ENCODE measurements around the gene TNFRSF12A.

Gene TNFRSF12A

DNA sequence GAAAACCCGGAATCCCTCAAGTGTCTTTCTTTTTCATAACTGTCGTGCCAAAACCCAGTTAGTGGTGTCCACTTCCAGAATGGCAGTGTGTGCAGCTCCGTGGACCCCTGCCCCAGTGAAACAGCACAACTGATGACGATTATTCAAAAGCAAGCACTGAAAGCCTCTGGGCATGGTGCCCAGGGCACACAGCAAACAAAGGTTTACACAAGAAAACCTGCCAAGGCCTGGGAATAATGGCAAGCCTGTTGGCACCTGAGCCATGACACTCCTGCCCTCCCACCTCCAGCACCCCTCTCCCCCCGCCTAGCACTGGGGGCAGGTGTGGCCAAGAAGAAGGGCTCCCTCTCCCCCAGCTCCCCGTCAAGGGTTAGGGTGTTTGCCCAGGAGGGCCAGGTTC lies 42.7 kb upstream of the TNFRSF12A start:
- H3K9me3 ChIP-seq (ENCODE audit: control insufficient read depth, low read length): no peaks in the 10 kb centered on the region
- no peak overlapping the region for H3K4me3 ChIP-seq (ENCODE audit: low read length)
- peaks cover 6% of the 10 kb centered on the region for H3K4me1 ChIP-seq (ENCODE audit: control insufficient read depth, insufficient read depth, low read length)
- H3K27me3 ChIP-seq (replicated peaks; ENCODE audit: control insufficient read depth, insufficient read depth, low read length): no peaks in the 10 kb centered on the region
- no peak for DNase-seq (ENCODE audit: low read depth)
- H3K36me3 ChIP-seq (ENCODE audit: control insufficient read depth, insufficient read depth, low read length, severe bottlenecking): no peaks in the 10 kb centered on the region
- H3K9ac ChIP-seq (ENCODE audit: low read length): no peak overlapping the region

- Histone ChIP-seq H3K27me3 (replicated peaks; ENCODE audit: control insufficient read depth, insufficient read depth, low read length) (no peaks in the 10 kb centered on the region), H3K36me3 (ENCODE audit: control insufficient read depth, insufficient read depth, low read length, severe bottlenecking) (no peaks in the 10 kb centered on the region), H3K4me3 (ENCODE audit: low read length) (peak overlapping the region; percentile 90), H3K9ac (ENCODE audit: low read length) (peak overlapping the region; percentile 97), H3K4me1 (ENCODE audit: control insufficient read depth, insufficient read depth, low read length) (peaks cover 6% of the 10 kb centered on the region), H3K9me3 (ENCODE audit: control insufficient read depth, low read length) (no peaks in the 10 kb centered on the region)
- peak; percentile 11 for DNase-seq (ENCODE audit: low read depth)
Measured at GRCh38 chr16:2979669-2980226, 40.4 kb upstream of the TNFRSF12A start.

DNA sequence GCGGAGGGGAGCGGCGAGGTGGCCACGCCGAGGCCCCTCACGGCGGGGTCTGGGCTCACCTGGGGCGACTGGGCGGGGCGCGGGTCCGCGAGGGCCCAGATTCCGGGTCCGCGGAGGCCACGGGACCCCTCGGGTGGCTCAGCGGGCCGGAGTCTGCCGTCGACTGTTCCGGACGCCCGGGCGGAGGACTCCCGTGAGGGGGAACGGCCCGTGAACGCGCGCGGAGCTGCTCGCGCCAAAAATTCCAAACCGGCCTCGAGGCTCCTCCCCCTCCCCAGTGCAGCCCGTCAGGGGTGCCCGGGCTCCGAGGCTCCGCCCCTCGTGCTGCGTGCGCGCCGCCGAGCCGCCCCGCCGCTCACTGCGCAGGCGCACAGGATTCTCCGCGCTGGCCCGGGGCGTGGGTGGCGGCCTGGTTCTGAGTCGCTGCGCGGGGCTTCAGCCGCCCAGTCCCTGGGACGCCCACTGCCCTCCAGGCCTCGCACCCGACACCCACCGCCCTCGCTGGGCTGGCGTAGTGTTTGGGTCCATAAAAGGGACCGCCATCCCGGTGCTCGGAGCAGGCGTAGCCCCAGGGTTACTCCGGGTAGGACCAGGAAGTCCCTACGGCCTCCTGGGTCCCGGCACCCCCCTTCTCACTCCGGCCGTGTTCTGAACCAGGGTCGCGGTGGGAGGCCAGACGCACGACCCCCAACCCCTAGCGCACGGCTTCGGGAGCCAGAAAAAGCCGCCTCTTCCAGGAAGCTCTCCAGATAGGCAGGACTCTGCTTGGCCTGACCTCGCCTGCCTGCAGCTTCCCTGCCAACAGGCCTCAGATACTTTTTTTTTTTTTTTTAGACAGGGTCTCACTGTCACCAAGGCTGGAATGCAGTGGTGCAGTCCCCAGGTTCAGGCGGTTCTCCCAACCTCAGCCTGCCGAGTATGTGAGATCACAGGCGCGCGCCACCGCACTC lies 39.7 kb upstream of the TNFRSF12A start, which contains the start of gene PKMYT1:
PKMYT1 (minus strand) TSS at position 220 of the 950 bp plus-strand sequence. CDS start 789 bp downstream, outside the sequence.
- H3K9ac ChIP-seq (ENCODE audit: low read length): peak within 1 kb of the TSS; percentile 97
- DNase-seq (ENCODE audit: low read depth): peak; percentile 97

GRCh38 chr16:2981177-2981898 lies 38.8 kb upstream of the TNFRSF12A start:
- H3K36me3 ChIP-seq (ENCODE audit: control insufficient read depth, insufficient read depth, low read length, severe bottlenecking): no peaks in the 10 kb centered on the region
- peak overlapping the region; percentile 90 for H3K4me3 ChIP-seq (ENCODE audit: low read length)
- no peaks in the 10 kb centered on the region for H3K27me3 ChIP-seq (replicated peaks; ENCODE audit: control insufficient read depth, insufficient read depth, low read length)
- no peaks in the 10 kb centered on the region for H3K9me3 ChIP-seq (ENCODE audit: control insufficient read depth, low read length)
- H3K9ac ChIP-seq (ENCODE audit: low read length): peak overlapping the region; percentile 97
- peaks cover 6% of the 10 kb centered on the region for H3K4me1 ChIP-seq (ENCODE audit: control insufficient read depth, insufficient read depth, low read length)
- DNase-seq (ENCODE audit: low read depth): no peak

More for the DNA sequence above, 39.7 kb upstream of the TNFRSF12A start, which contains the start of gene PKMYT1:
- peaks cover 6% of the 10 kb centered on the region for H3K4me1 ChIP-seq (ENCODE audit: control insufficient read depth, insufficient read depth, low read length)
- peak within 1 kb of the TSS; percentile 90 for H3K4me3 ChIP-seq (ENCODE audit: low read length)
- H3K27me3 ChIP-seq (replicated peaks; ENCODE audit: control insufficient read depth, insufficient read depth, low read length): no peaks in the 10 kb centered on the region
- H3K9me3 ChIP-seq (ENCODE audit: control insufficient read depth, low read length): no peaks in the 10 kb centered on the region
- H3K36me3 ChIP-seq (ENCODE audit: control insufficient read depth, insufficient read depth, low read length, severe bottlenecking): no peaks in the 10 kb centered on the region

DNA sequence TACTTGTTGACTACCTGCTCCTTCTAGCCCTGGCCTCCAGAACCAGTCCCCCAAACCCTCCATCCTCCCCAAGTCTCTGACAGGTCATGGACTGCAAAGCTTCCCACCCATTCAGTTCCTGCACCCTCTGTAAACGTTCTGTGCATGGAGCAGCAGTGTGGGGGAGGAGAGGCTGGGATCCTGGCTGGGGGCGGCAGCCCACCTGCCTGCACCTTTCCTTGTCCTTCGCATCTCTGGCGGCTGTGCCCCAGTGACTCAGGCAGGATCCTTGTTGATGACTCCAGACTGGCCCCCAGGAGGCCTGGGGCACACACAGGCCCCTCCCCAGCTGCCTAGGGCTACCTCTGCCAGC lies 38.3 kb upstream of the TNFRSF12A start:
- H3K36me3 ChIP-seq (ENCODE audit: control insufficient read depth, insufficient read depth, low read length, severe bottlenecking): no peaks in the 10 kb centered on the region
- H3K9ac ChIP-seq (ENCODE audit: low read length): no peak overlapping the region
- no peaks in the 10 kb centered on the region for H3K9me3 ChIP-seq (ENCODE audit: control insufficient read depth, low read length)
- no peaks in the 10 kb centered on the region for H3K27me3 ChIP-seq (replicated peaks; ENCODE audit: control insufficient read depth, insufficient read depth, low read length)
- H3K4me1 ChIP-seq (ENCODE audit: control insufficient read depth, insufficient read depth, low read length): peaks cover 6% of the 10 kb centered on the region
- no peak overlapping the region for H3K4me3 ChIP-seq (ENCODE audit: low read length)
- DNase-seq (ENCODE audit: low read depth): no peak

GRCh38 chr16:2982402-2982801 lies 37.8 kb upstream of the TNFRSF12A start:
- peaks cover 6% of the 10 kb centered on the region for H3K4me1 ChIP-seq (ENCODE audit: control insufficient read depth, insufficient read depth, low read length)
- H3K36me3 ChIP-seq (ENCODE audit: control insufficient read depth, insufficient read depth, low read length, severe bottlenecking): no peaks in the 10 kb centered on the region
- H3K9me3 ChIP-seq (ENCODE audit: control insufficient read depth, low read length): no peaks in the 10 kb centered on the region
- no peak overlapping the region for H3K4me3 ChIP-seq (ENCODE audit: low read length)
- no peak overlapping the region for H3K9ac ChIP-seq (ENCODE audit: low read length)
- H3K27me3 ChIP-seq (replicated peaks; ENCODE audit: control insufficient read depth, insufficient read depth, low read length): peaks cover 2% of the 10 kb centered on the region
- DNase-seq (ENCODE audit: low read depth): no peak

DNA sequence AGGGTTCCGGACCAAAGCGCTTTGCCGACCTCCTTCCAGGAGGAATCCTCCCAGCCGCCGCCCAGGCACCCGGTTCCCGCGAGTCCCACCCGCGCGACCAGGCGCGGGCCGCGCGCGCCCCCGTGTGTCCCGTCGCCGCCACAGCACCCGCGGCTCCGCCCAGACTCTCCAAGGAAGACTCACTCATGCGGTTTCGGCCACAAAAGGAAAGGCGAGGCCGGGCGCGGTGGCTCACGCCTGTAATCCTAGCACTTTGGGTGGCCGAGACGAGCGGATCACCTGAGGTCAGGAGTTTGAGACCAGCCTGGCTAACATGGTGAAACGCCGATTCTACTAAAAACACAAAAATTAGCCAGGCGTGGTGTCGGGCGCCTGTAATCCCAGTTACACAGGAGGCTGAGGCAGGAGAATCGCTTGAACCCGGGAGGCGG lies 36.4 kb upstream of the TNFRSF12A start:
- no peaks in the 10 kb centered on the region for H3K36me3 ChIP-seq (ENCODE audit: control insufficient read depth, insufficient read depth, low read length, severe bottlenecking)
- H3K4me1 ChIP-seq (ENCODE audit: control insufficient read depth, insufficient read depth, low read length): peaks cover 6% of the 10 kb centered on the region
- H3K9ac ChIP-seq (ENCODE audit: low read length): peak overlapping the region; percentile 56
- H3K27me3 ChIP-seq (replicated peaks; ENCODE audit: control insufficient read depth, insufficient read depth, low read length): peaks cover 7% of the 10 kb centered on the region
- peak; percentile 91 for DNase-seq (ENCODE audit: low read depth)
- H3K4me3 ChIP-seq (ENCODE audit: low read length): peak overlapping the region; percentile 62
- no peaks in the 10 kb centered on the region for H3K9me3 ChIP-seq (ENCODE audit: control insufficient read depth, low read length)

GRCh38 chr16:2985462-2985861 lies 34.7 kb upstream of the TNFRSF12A start:
- Histone ChIP-seq H3K9me3 (ENCODE audit: control insufficient read depth, low read length) (no peaks in the 10 kb centered on the region), H3K27me3 (replicated peaks; ENCODE audit: control insufficient read depth, insufficient read depth, low read length) (peaks cover 16% of the 10 kb centered on the region), H3K9ac (ENCODE audit: low read length) (no peak overlapping the region), H3K4me3 (ENCODE audit: low read length) (no peak overlapping the region), H3K4me1 (ENCODE audit: control insufficient read depth, insufficient read depth, low read length) (peaks cover 6% of the 10 kb centered on the region), H3K36me3 (ENCODE audit: control insufficient read depth, insufficient read depth, low read length, severe bottlenecking) (no peaks in the 10 kb centered on the region)
- no peak for DNase-seq (ENCODE audit: low read depth)

- no peak for DNase-seq (ENCODE audit: low read depth)
- H3K27me3 ChIP-seq (replicated peaks; ENCODE audit: control insufficient read depth, insufficient read depth, low read length): peaks cover 17% of the 10 kb centered on the region
- H3K4me1 ChIP-seq (ENCODE audit: control insufficient read depth, insufficient read depth, low read length): peaks cover 3% of the 10 kb centered on the region
- no peak overlapping the region for H3K9ac ChIP-seq (ENCODE audit: low read length)
- H3K4me3 ChIP-seq (ENCODE audit: low read length): no peak overlapping the region
- no peaks in the 10 kb centered on the region for H3K9me3 ChIP-seq (ENCODE audit: control insufficient read depth, low read length)
- no peaks in the 10 kb centered on the region for H3K36me3 ChIP-seq (ENCODE audit: control insufficient read depth, insufficient read depth, low read length, severe bottlenecking)
Measured at GRCh38 chr16:2985893-2986355, 34.2 kb upstream of the TNFRSF12A start.

DNA sequence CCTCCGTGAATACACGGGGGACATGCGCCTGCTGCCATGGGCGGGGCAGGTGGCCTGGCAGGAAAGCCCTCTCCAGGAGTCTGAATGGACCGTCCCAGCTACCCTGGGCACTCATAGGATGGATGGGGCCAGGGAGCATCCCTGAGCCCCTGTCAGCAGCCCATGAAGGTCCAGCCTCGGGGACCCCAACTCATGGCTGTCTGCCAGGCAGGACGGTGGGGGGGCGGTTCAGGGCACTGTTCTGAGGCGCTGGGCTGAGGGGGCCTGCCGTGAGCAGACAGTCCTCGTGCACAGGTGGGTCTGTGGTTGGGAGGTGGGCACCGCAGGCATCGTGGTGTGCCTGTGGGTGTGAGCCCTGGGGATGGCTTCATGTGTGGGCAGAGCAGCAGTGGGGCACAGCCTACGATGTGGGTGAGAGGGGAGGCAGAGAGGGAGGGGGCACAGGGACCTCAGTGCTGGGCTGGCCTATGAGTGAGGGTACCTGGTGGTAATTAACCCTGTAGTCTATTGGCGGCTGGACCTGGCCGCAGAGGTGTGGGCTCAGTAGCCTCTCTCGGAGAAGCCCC lies 33.5 kb upstream of the TNFRSF12A start:
- H3K9ac ChIP-seq (ENCODE audit: low read length): no peak overlapping the region
- H3K27me3 ChIP-seq (replicated peaks; ENCODE audit: control insufficient read depth, insufficient read depth, low read length): peaks cover 17% of the 10 kb centered on the region
- H3K36me3 ChIP-seq (ENCODE audit: control insufficient read depth, insufficient read depth, low read length, severe bottlenecking): no peaks in the 10 kb centered on the region
- no peaks in the 10 kb centered on the region for H3K9me3 ChIP-seq (ENCODE audit: control insufficient read depth, low read length)
- no peak for DNase-seq (ENCODE audit: low read depth)
- H3K4me3 ChIP-seq (ENCODE audit: low read length): no peak overlapping the region
- H3K4me1 ChIP-seq (ENCODE audit: control insufficient read depth, insufficient read depth, low read length): no peaks in the 10 kb centered on the region

GRCh38 chr16:2987286-2987685 lies 32.9 kb upstream of the TNFRSF12A start:
- Histone ChIP-seq H3K4me3 (ENCODE audit: low read length) (no peak overlapping the region), H3K4me1 (ENCODE audit: control insufficient read depth, insufficient read depth, low read length) (no peaks in the 10 kb centered on the region), H3K27me3 (replicated peaks; ENCODE audit: control insufficient read depth, insufficient read depth, low read length) (peaks cover 17% of the 10 kb centered on the region), H3K9ac (ENCODE audit: low read length) (no peak overlapping the region), H3K9me3 (ENCODE audit: control insufficient read depth, low read length) (no peaks in the 10 kb centered on the region), H3K36me3 (ENCODE audit: control insufficient read depth, insufficient read depth, low read length, severe bottlenecking) (no peaks in the 10 kb centered on the region)
- no peak for DNase-seq (ENCODE audit: low read depth)

Measured in adipocyte (in vitro differentiated cells).